ENCODE measurements around the gene PXDN.

The PXDN gene

DNA sequence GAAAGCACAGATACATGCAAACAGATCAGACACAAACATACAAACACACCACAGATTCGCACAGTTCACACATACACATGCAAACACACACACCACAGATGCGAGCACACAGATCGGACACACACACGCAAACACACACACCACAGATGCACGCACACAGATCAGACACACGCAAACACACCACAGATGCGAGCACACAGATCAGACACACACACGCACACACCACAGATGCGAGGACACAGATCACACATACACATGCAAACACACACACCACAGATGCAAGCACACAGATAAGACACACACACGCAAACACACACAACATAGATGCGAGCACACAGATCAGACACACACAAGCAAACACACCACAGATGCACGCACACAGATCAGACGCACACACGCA, 149.0 kb downstream of the PXDN start:
- DNase-seq (ENCODE audit: low read depth in 2 of 2): no peak

DNA sequence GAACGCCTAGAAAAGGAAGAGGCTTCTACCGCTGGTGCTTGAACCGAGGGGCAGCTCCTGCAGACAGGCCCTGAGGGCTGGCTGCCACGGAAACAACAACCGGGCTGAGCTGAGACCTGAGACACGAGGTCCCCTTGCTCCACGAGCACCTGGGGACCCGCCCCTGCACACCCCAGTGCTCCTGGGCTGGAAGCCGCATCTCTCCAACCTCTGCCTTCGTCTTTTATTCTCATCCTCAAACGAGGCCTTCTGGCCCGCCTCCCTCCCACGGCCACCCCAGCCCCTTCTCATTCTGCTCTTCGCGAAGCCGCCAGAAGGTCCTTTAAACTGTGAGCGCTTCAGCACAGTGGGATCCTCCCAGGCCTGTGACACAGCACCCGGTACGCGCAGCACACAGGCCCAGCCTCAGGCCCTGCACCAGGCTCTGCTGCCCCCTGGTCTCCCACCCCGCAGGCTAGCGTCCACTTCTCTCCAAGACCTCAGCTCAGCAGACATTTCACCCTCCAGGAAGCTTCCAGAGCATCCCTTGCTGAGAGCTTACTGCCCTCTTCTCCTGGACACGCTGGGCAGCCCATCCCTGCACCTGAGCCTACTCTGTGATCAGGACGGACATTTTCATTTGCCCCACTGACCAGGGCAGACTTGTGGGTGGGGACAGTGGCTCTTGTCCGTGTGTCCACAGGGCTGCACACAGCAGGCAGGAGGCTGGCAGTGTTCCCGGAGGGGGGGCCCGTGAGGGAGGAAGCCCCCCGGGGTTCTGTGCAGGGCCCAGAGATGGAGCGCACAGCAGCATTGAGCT, 149.7 kb downstream of the PXDN start:
- no peak for DNase-seq (ENCODE audit: low read depth in 2 of 2)

- no peak for DNase-seq (ENCODE audit: low read depth in 2 of 2)
Measured at GRCh38 chr2:1594123-1594372, 150.3 kb downstream of the PXDN start.

DNA sequence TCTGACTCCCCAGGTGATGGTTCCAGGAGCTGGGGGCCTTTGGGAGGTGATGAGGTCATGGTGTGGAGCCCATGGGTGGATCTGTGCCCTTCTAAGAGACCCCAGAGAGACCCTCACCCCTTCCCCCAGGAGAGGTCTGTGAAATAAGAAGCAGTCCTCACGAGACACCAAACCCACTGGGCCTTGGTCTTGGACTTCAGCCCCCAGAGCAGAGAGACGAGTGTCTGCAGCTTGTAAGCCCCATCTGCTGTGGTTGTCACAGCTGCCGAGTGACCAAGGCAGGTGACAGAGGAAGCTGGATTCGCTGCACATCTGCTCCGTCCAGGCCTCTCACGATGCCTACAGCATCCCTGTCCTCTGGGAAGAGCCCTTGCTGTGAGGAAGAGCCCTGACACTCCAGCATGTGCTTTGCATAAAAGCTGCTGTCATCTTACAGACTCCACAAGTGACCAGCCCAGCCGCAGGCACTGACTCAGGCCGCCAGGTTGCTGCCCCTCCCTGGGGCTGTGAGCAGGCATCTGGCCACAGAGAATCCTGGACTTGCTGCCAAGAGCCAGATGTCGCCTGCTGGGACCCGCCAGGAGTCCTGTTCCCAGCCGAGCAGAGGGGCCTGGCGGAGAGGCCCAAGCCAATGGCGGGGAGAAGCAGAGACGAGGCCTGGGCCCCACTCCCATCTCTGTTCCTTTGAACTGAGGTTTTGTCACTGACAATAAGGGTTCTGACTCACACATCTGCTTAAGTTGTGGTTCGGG, 150.8 kb downstream of the PXDN start:
- DNase-seq (ENCODE audit: low read depth in 2 of 2): no peak

GRCh38 chr2:1591978-1592907, 152.1 kb downstream of the PXDN start:
- no peak for DNase-seq (ENCODE audit: low read depth in 2 of 2)

GRCh38 chr2:1591461-1591770, 152.9 kb downstream of the PXDN start:
- no peak for DNase-seq (ENCODE audit: low read depth in 2 of 2)

GRCh38 chr2:1590596-1591460, 153.5 kb downstream of the PXDN start:
- DNase-seq (ENCODE audit: low read depth in 2 of 2): no peak

DNA sequence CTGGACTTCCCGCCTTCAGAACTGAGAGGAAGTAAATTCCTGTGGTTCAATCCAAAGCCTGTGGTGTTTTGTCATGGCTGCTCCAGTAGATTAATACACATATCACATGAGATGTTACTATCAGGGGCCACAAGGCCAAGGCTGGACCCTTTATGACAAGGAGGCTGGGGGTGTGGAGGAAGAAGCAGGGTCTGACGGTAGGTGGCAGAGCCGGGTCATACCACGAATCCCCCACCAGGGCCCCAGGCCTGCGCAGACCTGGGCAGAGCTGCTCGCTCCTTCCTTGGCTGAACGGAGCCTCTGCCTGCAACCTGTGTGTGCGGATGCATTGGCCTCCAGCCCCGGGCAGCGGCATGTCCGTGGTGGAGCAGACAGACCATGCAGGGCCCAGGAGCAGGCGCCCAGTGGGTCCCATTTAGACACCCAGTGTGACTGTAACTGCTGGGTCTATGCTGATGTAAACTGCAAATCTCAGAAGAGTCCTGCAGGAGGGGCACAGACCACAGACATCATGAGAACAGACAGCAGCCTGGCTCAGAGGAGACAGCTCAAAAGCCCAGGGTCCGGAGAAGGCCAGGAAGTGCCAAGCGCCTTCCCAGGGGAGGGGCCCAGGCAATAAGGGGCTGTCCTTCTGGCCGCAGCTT, 155.2 kb downstream of the PXDN start:
- DNase-seq (ENCODE audit: low read depth in 2 of 2): no peak

DNA sequence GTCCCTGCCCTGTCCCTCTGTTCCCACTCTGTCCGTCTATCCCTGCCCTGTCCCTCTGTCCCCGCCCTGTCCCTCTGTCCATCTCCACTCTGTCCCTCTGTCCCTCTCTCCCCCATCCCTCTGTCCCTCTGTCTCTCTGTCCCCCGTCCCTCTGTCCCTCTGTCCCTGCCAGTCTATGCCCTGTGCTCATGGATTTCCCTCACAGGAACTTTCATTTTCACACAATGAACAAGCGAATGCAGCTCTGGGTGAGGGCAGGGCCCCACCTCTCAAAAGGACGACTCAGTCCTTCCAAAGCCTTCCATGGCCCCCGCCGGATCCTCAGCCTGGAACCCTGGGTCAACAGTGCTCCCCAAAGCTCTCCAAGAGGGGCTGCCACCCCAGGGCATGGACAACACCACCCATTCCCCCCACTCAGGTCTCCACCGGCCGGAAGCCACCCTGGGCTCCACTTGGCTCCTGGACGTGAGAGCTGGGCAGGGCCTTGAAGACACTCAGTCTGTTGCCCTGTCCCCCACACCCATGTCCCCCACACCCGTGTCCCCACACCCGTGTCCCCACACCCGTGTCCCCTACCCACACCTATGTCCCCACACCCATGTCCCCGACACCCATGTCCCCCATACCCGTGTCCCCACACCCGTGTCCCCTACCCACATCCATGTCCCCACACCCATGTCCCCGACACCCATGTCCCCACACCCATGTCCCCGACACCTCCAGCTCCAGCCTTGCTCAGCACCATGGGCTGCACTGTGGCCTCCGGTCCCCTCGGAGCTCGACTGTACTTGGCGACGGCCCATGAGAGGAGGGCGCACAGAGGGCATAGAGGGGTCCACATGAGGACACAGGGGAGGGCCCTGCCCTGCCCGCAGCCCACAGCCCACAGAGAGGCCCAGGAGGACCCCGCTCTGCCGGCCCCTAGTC, 156.0 kb downstream of the PXDN start:
- DNase-seq (ENCODE audit: low read depth in 2 of 2): no peak

GRCh38 chr2:1586923-1587840, 157.1 kb downstream of the PXDN start:
- DNase-seq (ENCODE audit: low read depth in 2 of 2): no peak

- no peak for DNase-seq (ENCODE audit: low read depth in 2 of 2)
Measured at GRCh38 chr2:1586251-1586922, 157.9 kb downstream of the PXDN start.

DNA sequence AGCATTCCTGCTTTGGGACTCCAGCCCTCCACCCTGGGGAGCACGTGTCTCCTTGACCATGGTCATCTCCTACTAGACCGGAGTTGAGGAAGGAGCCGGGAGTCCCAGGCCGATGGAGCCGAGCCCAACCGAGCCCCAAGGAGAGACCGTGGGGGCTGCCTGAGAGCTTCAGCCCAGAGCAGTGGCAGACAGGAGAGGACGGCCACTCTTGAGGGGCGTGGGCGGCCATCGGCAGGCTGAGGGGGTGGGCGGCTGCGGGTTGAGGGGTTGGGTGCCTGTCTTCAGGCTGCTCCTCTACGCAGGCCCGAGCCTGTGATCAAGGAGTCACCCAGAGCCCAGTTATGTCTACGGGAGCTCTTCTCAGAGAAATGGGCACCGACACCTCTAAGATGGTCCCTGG, 158.7 kb downstream of the PXDN start:
- no peak for DNase-seq (ENCODE audit: low read depth in 2 of 2)

DNA sequence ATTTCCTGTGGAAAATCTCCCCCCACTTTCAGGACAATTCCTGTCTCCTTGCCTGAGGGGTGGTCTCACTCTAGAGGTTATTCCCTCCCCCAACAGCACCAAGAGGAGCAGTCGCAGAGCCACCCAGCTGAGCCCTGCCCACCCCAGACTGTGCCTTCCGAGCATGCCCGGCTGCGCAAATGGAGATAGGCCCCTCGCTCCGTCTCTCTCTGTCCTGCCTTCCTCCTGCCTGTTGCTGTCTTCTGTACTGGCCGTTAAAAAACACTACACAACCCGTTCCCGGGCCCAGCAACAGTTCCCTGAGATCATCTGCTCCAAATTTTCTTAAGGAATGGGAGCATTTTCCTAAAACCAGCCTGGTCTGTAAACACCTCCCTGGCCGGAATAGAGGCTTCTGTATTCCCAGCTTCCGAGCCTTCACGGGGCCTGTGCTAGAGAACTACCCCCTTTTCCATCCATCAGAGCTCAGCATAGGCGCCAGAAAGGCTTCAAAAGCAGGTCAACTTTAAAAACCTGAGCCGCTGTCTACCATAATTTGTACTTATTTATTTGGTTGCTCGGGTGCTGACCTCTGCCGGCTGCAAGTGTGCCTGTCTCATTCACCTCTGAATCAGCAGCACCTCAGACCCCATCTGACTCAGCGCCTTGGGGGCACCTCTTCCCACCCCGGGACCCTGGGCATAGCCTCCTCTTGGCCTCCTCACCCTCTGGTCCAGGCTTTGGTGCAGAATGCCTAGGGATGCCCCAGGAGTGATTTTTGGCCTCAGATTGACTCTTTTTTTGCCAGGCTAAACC, 159.4 kb downstream of the PXDN start:
- no peak for DNase-seq (ENCODE audit: low read depth in 2 of 2)

- no peak for DNase-seq (ENCODE audit: low read depth in 2 of 2)
Measured at GRCh38 chr2:1584051-1584531, 160.2 kb downstream of the PXDN start.

GRCh38 chr2:1582891-1583341, 161.4 kb downstream of the PXDN start:
- no peak for DNase-seq (ENCODE audit: low read depth in 2 of 2)

GRCh38 chr2:1581965-1582625, 162.2 kb downstream of the PXDN start:
- no peak for DNase-seq (ENCODE audit: low read depth in 2 of 2)

Measured in stimulated activated CD4-positive, alpha-beta T cell treated with anti-CD3 and anti-CD28 coated beads, Interleukin-1b, Interleukin-23, amount 100 ng/mL, for 4 hours (primary cell).